HG02884 (cell line): ENCODE measurements around the gene MEF2A.

Experiments used
- ATAC-seq: cut with Tn5 transposase; IDR thresholded peaks from one replicate; pipeline ENCODE4 v1.9.1; 2021; ENCODE audit warnings: mild to moderate bottlenecking, moderate library complexity; ENCODE audit not compliant: unreplicated experiment

The MEF2A gene

DNA sequence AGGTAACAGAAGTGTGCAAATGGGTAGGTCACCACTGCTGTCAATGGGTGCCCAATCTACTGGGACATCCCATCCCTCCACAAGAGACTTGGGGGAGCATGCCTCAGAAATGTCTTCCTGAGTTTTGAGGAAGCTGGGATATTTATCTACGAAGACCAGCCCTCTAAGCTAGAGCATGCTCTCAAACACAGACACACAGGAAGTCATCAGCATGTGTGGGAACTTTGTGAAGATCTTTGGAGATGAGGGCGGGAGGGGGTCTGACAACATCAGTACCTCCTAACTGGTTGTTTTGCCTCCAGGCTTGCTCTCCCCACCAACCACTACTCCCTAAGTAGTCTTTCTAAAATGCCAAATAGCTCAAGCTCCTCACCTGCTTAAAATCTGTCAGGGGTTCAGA, 3.5 kb upstream of the MEF2A start:
- no peak for ATAC-seq

DNA sequence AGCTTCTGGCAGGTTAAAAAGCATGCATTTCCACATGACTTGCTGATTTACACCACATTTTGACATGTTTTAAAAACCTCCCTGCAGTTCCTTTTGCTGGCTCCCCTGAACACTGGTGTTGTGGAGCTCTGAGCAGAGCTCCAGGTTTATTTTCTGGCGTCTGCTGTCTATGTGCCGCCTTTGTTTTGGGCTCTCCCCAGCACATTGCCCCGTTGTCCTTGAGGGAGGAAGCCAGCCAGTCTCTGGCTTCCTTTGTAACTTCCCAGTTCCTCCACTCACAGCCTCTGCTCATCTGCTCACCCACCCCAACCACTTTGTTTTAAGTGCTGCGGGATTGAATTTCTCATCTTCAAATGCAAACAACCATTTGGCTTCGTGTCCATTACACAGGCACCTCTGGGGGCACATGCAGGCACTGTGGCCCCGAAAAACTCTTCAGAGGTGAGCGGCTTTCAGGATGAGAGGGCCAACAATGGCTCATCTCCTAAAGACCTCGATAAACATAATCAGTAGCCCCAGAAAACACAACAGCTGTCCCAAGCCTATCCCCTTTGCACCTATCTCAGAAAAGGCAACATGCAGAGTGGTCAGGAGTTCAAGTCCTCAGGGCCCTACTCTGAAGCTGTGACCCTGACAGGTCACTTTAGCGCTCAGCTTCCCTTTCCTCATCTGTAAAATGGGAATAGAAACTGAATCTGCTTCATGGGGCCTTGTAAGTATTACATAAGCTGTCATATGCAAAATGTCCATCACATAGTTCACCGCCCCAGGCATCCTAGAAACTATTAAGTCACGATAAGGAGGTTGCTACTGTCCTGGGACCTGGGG, 1.3 kb upstream of the MEF2A start:
- peak; percentile 33 for ATAC-seq

DNA sequence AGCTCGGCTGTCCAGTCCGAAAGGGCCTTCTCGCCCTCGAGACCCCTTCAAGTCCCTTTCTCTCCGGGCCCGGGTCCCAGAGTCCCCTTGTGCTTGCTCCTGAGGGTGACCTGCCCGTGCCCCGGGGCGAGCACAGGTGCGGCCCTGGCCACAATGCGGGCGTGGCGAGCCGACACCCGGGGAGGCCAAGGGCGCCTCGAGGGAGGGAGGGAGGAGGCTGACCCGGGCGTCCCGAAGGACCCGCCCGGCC, 810 bp upstream of the MEF2A start:
- ATAC-seq: no peak

DNA sequence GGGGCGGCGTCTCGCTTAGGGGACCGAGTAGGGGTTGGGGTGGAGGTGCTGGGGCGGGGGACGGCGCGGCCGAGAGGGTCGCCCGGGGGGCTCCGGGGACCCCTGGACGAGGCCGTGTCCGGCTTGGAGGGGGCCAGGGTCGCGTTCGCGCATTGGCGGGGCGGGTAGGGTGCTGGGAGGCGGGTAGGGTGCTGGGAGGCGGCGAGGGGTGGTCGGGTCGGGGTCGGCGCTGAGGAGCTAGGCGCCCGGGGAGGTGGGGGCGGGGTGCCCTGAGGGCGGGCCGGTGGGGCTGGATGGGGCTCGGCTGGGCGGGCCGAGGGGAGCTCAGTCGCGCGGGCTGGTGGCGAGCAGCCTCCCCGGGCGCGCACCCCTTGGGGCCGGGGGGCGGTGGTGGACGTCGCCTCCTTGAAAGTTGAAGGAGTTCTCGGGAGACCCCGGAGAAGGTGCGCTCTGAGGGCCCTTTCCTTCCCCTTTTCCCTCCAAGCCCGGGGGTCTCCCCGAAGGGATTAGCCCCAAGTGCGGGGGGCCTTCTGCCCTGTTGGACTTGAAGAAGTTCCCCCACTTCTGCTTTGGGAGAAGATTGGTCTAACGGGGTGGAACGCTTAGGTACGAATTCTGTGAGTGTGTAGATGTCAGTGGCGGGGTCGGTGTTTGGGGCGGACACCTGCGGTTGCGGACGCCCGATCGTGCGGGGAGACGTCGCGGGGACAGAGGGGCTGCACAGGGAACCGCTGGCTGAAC, 543 bp downstream of the MEF2A start:
- ATAC-seq: no peak

DNA sequence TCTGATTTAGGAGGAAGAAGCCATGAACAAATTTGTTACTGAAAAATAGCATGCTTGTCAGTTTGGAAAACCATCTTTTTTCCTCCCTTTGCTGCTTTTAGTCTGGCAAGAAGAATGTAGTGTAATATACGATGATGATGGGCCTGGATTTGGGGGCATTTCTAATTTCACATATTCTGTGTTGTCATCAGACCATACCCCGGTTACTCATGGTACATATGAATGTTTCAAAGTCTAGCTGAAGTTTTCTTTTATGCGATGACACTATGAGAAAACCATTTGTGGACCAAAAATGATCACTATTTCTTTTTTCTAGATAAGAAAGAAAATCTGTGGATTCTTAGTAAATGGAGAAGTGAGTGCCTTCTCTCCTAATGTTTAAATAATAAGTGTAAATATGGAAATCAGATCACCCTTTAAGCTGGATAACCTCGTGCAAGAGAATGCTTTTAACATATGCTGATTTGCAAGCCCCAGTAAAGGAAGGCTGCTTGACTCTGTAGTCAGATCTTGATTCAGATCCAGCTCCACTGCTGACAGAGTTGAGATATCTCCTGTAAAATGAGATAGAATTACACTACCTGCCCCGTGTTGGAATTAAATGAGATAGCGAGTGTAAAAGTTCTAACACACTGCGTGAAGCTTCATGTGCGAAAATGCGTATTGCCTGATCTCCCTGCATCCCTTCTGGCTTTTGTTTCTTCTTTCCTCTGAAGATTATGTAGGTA, 3.0 kb downstream of the MEF2A start:
- ATAC-seq: no peak

DNA sequence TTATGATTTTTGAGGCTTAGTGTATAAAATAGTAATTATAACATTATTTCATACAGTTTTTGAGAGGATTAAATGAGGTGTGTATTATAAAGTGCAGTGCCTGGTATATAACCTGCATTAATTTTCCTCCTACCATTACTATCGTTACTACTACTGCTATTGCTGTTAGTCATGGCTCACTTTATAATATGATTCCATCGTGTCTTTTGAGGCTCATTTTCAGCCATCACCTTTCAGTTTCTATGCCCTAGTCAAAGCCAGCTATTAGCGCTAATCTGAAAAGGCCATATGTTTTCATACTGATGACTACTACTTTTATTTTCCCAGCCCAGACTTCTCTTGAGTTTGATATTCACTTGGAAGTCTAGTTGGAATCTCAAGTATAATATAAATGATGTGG, 5.5 kb downstream of the MEF2A start:
- no peak for ATAC-seq

DNA sequence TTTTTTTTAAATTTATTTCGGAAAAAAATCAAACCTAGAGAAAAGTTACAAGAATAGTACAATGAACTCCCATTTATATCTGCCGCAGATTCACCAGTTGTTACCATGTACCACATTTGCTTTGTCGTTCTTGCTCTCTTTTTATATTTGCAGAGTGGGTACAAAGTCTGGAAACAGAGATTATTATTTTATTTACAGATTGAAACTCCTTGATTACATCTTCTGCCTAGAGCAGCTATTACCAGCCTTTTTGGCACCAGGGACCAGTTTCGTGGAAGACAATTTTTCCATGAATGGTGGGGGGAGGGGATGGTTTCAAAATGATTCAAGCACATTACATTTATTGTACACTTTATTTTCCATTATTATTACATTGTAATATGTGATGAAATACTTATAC, 8.3 kb downstream of the MEF2A start:
- ATAC-seq: no peak

DNA sequence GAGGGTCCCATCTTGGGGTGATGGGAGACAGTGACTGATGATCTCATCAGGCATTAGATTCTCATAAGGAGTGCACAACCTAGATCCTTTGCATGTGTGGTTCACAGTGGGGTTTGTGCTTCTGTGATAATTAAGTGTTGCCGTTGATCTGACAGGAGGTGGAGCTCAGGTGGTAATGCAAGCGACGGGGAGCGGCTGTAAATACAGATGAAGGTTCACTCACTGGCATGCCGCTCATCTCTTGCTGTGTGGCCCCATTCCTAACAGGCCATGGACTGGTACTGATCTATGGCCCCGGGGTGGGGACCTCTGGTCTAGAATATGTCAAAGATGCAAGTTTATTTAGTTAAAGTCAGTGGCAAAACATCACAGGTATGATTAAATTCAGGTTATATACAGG, 8.7 kb downstream of the MEF2A start:
- no peak for ATAC-seq

DNA sequence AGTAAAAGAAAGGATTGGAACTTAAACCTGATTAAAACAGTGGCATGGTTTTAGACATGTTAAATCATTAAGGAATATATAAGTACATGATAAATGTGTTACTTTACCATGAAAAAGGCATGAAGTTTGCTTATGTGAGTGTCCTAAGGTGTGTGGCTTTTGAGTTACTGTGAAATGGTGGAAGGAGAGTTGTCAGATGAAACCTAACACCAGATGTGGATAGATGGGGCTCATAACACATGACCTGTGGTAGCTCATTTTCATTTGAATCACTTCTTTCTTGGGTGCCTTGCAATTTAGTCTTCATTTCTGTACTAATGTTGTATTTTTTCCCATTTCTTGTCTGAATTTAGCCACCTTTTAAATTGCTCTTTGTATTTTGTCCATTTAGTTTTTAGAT, 13.0 kb downstream of the MEF2A start:
- ATAC-seq: no peak

DNA sequence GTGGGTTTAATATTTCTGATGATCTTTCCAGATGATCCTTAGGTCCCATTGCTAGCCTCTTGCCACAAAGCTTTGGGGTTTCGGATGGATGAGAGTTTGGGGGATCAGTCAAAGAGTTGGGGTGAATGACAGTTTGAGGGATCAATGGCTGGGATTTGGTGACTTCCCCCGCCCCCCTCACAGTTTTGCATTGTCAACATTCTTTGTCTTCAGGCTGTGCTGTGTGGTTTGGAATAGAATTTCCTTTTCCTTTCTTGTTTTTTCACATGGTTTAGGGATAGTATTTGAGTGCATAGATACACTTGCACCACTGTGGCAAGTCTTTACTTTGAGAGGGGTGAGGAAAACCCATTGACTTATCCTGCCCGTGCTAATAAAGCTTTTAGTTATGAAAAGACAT, 14.3 kb downstream of the MEF2A start:
- no peak for ATAC-seq

DNA sequence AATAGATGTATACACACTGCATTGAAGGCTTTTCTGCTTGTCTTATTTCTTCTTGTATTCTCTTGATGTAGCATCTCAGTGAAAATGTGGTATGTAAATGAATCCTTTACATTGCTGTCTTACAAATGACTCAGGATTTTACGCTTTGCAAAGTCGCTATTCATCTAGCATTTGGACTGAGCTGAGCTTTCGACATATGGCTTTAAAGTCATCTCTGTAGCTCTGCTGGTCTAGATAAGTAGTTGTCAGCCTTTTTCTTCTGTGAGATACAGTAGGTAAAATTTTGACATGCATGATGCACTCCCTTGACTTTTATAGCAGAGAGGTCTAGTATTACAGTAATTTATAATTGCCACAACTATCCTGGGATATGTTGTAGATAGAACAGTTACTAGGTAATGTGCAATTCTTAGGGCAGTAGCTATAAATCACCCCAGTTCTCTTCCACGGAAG, 16.8 kb downstream of the MEF2A start:
- ATAC-seq: no peak

DNA sequence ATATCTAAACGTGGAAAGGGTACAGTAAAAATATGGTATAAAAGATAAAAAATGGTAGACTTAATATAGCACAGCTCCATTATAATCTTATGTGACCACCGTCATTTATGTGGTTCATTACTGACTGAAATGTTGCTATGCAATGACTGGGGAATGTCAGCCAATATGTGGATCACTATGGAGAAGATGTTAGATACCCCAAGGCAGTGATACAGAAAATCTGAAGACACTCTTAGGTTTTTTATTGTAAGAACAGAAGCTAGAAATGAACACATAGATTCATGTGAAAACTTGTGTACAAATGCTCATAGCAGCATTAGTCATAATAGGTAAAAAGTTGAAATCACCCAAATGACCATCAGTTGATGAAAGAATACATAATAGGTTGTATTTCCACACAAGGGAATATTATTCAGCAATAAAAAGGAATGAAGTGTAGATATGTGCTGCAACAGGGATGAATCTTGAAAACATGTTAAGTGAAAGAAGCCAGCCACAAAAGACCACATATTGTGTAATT, 18.4 kb downstream of the MEF2A start:
- no peak for ATAC-seq

DNA sequence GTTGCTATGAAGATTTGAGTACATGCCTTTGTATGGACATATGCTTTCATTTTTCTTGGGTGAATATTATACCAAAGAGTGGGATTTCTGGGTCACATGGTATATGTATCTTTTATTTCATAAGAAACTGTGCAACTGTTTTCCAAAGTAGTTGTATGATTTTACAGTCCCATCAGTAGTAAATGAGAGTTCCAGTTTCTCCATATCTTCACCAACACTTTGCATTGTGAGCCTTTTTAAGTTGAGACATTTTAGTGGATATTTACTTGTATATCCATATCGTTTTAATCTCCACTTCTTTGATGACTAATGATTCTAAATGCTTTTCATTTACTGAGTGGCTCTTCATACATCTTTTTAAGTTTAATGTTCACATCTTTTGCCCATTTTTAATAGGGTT, 20.3 kb downstream of the MEF2A start:
- ATAC-seq: no peak

DNA sequence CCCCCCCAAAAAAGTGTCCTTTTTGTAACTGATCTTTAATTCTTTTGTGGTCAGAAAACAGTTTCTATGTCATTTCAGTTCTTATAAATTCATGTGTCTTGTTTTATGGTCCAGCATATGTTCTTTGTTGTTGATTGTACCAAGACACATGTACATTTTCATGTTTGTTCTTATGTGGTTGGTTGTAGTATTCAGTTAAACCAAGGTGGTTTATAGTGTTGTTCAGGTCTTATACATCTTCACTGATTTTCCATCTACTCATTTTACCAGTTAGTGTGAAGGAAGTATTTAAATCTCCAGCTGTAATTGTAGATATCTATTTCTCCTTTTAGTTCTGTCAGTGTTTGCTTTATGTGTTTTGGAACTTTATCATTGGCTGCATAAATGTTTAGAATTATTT, 24.0 kb downstream of the MEF2A start:
- ATAC-seq: no peak

DNA sequence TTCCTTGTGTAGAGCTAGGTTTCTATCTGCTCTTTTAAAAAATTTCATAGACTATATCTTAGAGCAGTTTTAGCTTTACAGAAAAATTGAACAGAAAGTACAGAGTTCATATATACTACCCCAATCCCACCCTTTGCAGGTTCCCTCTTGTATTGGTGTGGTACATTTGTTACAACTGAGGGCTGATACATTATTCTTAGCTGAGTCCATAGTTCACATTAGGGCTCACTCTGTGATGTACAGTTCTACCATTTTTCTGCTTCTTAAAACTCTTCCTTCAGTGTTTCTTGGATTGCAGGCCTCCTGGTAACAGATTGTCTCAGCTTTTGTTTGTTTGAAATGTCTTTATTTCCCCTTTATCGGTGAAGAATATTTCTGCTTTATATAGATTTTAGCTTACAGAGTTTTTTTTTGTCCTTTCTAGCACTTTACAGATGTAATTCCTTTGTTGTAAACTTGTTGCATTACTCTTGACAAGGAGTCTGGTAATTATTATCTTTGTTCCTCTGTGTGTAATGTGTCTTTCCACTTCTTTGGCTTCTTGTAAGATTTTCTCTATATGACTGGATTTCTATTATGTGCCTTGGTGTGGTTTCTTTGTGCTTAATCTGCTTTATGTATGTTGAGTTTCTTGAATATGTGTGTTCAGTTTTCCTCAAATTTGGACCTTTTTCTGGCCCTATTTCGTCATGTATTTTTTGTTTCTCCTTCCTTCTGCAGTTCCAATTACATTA, 25.3 kb downstream of the MEF2A start:
- peak; percentile 54 for ATAC-seq

DNA sequence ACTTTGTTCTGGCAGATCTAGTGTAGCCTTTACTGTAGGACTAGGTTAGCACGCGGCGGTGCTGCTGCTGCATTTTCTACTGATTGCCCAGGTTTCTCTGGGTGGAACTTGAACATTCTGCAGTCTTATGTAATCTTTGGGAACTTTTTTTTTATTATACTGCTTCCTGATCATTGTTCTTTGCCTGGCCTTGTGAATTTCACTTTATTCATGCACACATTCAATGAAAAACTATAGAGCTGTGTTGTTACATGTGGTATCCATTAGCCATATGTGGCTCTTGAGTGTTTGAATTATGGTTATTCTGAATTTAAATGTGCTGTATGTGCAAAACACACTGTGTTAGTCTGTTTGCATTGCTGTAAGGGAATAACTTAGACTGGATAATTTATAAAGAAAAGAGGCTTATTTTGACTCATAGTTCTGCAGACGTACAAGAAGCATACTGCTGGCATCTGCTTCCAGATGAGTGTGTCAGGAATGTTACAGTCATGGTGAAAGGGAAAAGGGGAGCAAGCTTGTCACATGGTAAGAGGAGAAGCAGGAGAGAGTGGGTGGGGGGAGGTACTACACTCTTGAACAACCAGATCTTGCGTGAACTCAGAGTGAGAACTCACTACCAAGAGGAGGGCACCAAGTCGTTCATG, 26.5 kb downstream of the MEF2A start:
- no peak for ATAC-seq

DNA sequence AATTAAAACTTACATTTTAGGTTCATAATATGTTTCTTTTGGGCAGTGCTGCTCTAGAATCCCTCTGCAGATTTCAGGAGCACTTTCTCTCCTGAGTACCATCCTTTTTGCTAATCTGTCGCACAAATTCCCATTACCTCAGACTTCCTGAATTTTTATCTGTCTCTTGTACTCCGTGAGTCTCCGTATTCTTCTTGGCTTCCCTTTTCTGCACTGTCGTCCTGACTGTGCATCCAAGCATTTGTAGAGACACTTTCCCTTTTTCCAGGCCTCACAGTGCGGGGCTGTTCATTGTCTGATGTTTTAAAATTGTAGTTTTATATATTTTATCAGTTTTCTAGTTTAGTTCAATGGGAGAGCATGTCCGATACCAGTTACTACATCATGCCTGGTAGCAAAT, 27.3 kb downstream of the MEF2A start:
- ATAC-seq: no peak

DNA sequence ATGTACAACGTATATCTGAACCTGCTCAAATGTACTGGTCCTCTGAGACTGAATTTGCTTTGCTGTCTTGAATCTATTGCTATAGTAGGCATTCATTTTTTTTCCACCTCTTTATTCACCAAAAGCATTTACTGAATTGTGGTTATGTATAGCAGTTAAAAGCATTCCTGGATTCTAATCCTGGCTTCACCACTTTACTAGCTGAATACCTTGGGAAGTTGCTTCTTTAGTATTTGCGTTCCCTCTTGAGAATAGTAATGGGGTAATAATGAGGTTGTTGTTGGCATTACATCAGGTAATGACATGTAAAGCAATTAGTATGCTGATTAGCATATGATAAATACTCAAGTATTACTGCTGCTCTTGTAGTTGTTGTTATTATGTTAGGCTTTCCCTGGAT, 29.1 kb downstream of the MEF2A start:
- ATAC-seq: no peak

DNA sequence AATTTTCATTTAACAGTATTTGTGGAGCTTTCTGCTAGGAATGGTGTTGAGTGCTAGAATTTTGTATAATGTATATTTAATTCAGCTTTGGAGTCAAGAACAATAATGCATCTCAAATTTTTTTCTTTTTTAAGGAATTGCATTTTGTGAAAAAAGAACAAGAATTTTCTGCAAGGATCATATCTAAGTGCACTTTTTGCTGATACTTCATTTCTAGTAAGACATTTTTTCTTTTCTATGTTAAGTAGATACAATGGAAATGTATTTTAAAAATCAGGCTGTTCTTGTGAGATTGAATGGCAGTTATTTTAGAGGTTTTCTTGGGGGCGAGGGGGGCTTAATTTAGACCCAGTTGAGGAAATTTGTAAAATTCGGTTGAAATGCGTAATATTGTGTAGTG, 32.5 kb downstream of the MEF2A start:
- no peak for ATAC-seq

DNA sequence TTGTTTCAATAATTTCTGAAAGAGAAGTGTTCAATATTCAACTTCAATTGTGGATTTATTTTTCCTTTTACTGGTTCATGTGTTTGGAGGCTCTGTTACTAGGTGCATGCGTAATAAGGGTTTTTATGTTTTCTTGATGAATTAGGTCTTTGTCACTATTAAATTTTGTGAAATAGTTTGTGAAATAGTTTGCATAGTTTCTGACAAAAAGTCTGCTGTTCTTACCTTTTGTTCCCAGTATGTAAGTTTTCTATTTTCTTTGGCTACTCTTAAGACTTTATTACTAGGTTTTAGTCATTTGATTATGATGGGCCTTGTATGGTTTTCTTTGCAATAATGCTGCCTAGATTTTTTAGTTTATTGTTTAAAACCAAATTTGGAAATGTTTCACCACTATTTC, 38.0 kb downstream of the MEF2A start:
- no peak for ATAC-seq

DNA sequence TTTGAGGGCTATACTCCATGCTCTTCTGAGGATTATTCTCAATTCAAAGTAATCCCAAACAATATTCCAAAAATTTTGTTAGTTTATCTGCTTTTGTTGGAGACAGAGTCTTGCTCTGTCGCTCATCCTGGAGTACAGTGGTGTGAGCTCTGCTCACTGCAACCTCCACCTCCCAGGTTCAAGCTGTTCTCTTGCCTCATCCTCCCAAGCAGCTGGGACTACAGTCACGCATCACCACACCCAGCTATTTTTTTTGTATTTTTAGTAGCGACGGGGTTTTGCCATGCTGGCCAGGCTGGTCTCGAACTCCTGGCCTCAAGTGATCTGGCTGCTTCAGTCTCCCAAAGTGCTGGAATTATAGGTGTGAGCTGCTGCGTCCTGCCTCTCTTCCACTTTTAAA, 39.1 kb downstream of the MEF2A start:
- no peak for ATAC-seq
